Measurements from ENCODE around the gene GOLGA8R.
"Not testable (repeated sequence)": the region's sequence is repeated elsewhere in the genome, so short reads cannot be mapped to it uniquely, and the experiment has no call there.

GOLGA8R gene

DNA sequence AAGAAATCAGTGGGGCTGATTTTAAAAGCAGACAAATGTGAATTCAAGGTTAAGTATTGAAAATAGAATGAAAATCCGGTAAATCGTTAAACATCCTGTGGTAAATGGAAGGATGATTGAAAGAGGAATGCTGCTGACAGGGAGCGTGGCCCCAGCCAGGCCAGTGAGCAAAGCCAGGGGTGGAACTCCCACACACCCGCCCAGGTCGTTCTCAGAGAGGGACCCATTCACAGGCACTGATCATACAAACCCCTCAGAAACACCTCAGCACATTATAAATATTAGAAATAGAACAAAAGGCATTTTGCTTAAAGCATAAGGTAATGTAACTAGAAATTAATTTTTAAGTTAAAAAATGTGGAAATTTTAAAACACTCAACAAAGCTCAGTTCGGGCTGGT is 59.0 kb downstream of the GOLGA8R start:
- in situ Hi-C loops (cut with MboI; ENCODE audit: low sequenced_read_pairs), result not testable (repeated sequence)

All from HL-60/S4 treated with phorbol 12-myristate 13-acetate at 8.2 ng/mL for 4 days and 3 days (cell line).